HG03097 (cell line): Measurements from ENCODE around the gene MAML3.
A peak's percentile ranks its signal among the peaks of the same experiment; 100 is the strongest.
"Not testable (repeated sequence)": the region's sequence is repeated elsewhere in the genome, so short reads cannot be mapped to it uniquely, and the experiment has no call there.

Experiments used
- ATAC-seq: cut with Tn5 transposase; IDR thresholded peaks from one replicate; pipeline ENCODE4 v1.9.1; 2021; ENCODE audit not compliant: unreplicated experiment, low FRiP score

The MAML3 gene

DNA sequence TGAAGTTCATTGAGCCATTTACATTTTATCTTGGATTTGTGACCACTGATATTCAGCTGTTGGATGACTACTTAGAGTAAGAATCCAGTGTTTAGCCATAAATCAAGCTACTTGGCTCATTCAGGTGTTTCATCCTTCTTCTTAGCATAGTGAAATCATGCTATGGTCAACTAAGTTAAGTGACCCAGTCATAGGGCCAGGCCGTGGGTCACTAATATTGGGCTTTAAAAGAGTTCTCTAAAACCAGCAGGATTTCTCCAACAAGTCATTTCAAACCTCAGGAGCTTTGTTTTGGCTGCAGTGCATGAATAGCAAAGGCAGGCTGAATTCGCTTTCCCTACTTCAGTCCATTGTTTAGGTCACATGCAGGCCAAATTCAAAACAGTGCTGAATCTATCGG lies 181.0 kb downstream of the MAML3 start:
- no peak for ATAC-seq

DNA sequence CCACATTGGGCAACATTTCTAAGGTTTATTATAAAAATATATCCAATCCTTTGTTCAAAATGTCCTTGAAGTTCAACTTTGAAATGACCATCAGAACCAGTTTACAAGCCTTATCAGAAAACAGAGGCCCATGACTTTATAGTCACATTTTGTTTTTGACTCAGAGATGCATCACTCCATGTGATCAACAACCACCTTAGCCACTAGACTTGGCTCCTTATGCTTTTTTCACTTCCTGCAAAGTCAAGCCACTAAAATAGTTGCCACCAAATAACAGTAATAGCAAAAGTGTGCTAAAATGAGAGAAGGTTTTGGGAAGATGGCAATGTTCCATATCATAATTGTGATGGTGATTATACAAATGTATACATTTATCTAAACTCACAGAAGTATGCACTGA lies 181.7 kb downstream of the MAML3 start:
- ATAC-seq, result no peak

DNA sequence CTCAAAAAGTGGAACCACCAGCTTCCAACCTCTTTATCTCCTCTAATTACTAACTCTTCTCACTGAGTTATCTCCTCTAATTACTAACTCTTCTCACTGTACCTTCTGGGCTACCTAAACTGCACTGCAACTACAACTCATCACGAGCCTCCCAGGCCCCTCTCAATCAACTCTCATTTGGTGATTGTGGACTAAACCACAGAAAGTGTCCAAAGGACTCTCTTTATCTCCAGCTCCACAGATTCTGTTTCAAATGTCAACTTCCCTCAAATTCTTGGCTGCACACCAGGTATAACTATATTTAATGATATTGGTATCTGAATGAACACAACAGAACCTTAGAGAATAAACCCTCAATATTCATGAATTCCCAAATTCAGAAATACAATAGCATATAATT lies 182.9 kb downstream of the MAML3 start:
- ATAC-seq, result no peak

DNA sequence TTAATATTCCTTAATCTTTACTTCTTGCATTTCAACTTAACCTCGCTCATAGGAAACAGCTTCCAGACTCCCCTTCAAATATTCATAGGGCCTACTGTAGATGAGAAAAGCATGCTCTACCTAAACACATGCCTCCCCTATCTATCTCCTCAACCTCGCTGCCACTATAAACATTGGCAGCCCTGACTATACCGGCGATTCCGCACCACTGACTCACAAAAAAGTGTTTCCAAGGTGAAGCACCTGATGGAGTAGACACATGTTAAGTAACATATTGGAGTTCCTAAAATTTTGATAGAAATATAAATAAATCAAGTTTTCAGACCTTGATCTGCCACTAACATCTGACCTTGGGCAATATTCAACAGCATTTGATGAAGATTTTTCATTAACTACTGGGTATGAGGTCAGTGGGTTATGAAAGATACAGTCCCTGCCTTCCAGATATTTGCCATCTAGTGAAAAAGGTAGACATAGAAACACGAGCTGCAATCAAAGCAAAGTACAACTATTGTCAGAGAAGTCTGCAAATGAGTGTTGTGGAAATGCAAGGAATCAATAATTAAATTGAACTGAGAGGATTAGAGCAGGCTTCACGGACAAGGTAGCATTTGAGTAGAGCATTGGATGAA lies 184.2 kb downstream of the MAML3 start:
- no peak for ATAC-seq

DNA sequence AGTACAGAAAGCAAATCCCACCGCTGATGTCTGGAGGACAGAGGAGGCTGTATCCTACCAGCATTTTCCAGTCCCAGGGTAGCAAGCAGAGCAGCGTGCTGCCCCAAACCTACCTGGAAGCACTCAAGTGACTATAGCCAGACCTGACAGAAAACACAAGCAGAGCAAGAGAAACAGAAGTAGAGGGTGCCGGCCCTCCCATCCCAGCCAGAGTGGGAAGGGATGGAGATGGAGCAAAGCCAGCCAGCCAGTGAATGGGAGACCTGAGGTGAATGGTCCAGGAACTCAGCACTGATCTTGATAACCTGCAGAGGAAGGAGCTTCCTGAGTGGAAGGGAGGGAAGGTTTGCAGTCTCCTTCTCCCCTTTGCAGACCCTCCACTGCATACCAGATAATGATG lies 185.2 kb downstream of the MAML3 start:
- ATAC-seq, result no peak

DNA sequence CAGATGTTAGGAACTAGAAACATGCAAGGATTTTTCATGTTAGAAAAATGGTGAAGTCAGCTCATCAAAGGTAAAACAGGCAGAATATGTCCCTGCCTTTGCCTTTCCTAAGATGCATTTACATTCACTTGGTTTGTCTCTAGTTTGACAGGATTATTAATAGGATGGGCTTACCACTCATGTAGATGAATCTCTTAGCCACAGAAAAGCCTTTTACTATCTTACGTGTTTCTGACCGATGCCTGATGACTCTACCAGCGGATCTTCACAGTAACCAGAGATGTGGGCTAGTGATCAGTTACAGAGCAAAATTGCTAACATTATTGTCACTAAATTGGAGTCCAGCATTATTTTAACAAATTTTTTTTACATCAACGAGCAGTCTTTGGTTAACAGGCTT lies 187.6 kb downstream of the MAML3 start:
- ATAC-seq, result no peak

DNA sequence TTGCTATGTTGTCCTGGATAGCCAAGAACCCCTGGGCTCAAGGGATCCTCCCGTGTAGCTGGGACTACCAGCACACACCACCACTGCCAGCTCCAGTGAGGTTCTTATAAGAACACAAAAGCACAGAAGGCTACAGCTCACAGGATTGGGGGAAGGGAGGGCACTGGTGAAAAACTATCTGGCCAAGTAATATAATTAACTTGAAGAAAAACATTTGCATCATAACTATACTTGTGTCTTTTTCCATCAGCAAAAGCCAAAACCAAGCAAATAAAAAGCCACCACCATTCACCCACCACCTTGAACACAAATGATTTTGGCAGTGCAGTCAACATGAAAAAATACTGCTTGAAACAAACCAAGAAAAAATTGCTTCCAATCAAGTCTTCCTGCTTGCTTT lies 188.2 kb downstream of the MAML3 start:
- no peak for ATAC-seq

DNA sequence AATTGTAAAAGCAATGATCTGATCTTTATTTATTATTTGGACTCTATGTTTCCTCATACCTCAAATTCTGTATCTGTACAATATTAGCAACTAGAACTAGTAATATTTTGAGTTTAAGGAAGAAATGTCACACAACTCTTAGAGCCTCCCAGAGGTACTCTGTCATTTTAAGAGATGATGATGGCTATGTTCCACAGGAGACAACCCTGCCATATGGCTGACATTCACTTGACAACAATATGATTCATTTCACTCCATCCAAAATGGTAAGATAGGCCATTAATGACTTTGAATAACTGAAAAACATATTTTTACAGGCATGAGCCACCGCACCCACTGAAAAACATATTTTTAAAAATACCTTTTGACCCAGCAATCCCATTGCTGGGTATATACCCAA lies 190.3 kb downstream of the MAML3 start:
- ATAC-seq, result no peak

DNA sequence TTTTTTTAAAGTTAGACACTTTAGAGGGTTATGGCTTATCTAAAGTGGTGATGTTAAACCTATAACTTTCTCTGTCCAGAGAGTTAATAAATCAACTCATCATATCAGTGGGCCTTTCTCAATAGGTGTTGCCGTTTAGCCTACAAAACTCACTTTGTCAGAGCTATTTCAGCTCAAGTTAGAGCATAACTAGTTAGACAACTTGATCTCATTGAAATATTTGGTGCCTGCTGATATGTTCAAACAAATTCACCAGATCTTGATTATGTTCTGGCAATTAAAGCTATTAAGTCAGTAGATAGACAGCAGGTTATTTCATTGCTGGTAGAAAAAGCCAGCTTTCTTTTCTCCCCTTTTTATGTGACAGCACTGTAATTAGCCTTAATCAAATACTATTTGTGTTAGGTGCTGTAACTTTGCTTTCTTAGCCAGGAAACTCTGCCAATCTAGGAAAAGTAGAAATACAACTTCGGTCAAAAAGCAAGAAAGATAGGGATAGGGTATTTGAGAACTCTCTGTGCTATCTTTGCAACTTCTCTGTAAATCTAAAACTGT lies 191.8 kb downstream of the MAML3 start:
- ATAC-seq, result no peak

DNA sequence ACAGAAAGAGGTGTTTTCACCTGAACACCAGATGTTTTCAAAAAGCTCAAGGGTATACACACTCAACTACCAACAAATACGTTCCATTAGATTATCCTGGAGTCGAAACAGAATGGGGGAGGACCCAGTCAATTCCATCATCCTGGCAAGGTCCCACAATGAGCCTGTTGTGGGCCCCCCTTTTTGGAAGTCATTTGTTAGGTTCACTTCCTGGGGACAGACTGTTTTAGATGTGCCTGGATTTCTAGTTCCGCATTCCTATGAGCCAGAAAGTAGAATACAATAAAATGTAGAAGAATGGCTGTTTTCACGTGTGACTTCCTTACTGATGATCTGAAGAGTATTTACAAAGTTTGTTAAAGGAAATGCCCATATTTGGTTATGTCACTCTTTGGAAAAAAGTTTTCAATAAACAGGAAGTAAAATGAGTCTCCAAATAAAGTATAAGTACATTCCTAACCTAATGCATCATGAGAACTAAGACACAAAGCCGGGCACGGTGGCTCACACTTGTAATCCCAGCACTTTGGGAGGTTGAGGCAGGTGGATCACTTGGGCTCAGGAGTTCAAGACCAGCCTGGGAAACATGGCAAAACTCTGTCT lies 192.5 kb downstream of the MAML3 start:
- ATAC-seq, result no peak

DNA sequence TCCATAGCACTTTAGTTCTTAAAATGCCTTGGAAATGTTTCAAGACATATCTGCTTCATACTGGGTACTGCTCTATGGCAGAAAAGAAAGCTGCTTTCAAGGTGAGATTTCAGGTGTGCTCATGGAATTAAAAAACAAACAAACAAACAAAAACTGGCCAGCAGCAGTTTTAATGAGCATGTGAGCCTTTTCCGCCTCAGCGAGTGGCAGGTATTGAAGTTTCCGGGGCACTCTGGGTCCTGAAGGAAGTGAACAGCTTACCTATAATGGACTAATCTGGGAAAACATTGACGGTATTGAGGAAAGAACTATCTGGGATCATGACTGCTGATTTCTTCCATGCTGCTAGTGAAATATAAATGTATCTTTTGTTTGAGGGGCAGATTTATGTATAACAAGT lies 194.6 kb downstream of the MAML3 start:
- no peak for ATAC-seq

DNA sequence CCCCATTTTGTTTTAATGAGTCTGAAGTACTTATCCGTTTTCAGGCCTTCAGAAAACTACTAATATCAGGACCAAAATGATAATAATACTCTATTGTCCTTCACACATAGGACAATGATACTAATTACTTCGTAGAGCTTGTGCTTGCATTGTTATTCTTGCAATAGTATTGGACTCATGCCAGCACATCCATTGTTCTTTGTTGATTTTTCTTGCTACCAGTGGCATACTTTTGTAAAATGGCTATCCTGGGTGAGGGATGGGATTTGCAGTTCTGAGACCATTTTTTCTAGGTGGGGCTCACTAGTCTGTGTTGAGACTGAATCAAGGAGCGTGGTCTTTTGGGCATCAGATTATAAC lies 195.3 kb downstream of the MAML3 start:
- ATAC-seq, result no peak

DNA sequence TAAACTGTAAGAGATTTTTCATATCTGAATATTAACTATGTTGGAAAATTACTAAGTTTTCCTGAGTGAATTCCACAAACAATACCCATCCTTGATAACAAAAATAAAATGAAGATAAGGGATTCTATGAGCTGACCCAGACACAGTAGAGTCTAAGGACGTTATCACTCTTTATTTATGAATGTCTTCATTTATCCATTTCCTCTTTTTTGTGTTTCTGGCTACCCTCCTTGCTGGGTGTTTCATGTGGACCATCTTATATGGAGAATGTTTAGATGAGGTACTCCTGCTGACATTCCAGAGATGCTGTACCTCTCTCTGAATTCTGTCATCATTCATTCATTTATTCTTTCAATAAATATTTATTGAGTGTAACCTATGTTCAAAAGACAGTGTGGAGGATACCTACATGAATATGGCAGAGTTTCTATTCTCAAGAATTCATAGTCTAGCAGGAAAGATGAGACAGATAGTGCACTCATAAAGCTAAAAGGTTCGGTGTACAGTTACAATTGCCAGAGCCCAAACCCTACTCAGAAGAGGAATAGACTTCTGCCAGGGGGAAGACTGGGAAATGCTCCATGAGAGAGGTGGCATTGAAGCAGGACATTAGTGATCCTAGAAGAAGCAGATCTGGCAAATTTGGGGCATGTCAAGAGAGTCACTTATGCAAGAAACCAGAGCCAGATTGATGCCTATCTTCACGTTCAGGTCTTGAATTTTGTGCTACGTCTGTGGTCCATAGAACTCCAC lies 195.8 kb downstream of the MAML3 start:
- ATAC-seq, result no peak

DNA sequence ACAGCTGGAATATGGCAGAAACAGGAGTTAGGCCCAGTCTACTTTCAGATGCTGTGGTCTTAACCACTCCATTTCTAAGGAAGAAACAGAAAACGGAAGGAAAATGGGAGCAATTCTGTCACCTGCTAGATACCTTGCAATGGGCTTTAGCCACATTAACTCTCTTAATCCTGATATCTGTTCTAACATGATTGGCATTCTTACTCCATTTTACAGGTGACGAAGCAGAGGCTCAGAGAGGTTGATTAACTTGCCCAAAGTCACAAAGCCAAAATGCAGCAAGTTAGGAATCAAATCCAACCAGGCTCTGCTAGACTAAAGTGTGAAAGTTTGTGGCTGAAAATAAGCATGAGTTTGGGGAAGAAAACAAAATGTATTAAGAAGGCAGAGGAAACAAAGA lies 196.9 kb downstream of the MAML3 start:
- ATAC-seq, result no peak

DNA sequence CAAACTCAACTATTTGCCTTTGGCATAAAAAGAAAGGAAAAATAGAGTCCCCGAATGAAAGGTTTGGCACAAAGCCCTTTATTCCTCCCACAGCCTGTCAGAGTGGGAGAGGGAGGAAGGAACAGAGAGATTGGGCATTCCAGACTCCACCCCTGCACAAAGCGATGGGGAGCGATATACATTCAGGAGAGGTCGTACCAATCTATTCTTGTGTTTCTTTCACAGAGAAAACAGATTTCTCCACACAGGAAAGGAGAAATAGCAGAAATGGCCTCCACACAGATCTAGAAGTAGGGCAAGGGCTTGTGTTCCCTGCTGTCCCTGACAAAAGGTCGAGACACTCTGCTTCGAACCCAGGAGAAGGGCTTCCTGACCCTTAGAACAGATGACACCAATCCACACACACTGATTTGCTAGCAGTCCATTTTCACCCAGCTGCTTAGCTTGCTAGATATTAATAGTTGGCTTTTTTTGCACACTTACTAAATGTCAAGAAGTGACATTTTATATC lies 197.4 kb downstream of the MAML3 start:
- no peak for ATAC-seq

DNA sequence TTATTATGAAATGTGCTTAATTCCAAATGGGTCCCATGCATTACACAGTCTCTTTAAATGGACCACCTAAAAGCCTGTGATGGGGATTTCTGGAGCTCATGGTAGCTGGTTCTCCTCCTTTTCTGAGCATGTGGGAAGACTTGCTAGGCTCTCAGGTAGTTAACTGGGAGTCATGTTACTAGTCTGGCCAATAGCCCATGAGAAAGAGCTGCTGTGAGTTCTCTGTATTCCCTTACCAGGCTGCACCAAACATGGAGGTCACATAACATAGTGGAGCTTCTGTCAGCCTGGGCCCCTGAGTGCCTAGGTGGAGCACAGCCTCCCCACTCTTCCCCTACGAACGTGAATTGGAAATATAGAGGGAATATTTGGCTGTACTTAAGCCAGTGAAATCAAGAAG lies 198.4 kb downstream of the MAML3 start:
- ATAC-seq, result no peak

DNA sequence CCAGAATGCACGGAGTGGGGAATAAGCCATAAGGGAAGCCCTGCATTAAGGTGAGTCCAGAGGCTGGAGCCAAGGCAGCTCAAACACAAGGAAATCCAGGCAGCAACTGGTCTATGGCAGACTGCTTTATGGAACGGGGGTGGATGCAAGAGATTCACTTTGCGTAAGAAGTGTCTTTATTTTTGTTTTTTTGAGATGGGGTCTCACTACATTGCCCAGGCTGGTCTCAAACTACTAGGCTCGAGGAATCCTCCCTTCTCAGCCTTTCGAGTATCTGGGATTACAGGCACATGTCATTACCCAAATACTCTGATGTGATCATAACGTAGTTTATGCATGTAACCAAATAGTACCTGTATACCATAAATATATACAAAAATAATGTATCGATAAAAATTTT lies 199.5 kb downstream of the MAML3 start:
- no peak for ATAC-seq

DNA sequence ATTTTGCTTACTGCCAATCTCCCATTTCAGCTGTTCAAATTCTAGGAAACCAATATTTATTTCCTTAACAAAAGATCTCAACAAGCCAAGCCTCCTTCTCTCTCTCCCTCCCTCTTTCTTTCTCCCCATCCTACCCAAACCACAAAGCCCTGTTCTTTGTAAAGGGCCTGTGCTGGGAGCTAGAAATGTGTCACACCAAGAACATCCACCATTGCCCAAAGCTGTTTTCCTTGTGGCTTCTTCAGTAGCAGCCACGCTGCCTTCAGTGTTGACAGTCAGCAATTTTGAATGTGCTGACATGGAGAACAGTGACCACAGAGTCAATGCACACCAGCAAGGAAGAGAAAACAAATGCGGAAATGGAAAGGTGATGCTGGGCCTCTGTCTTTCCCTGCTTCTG lies 203.0 kb downstream of the MAML3 start:
- ATAC-seq, result no peak

DNA sequence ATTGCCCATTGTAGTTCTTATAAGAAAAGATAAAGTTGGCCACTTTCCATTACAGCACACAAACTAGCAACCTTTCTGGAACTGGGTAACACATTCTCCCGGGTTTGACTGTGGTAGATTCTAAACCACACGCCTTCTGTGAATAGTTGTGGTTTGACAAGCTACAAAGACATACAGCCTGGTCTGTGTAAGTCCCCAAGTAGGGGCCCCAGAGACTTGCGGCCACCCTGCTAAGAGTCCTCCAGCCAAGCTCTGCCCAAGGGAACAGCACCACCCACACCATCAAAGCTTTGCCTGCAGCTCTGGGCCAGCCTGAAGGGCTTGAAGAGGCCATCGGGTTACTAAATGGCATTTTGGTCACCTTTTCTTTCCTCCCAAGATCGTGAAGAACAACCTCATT lies 203.4 kb downstream of the MAML3 start:
- peak; percentile 96 for ATAC-seq

DNA sequence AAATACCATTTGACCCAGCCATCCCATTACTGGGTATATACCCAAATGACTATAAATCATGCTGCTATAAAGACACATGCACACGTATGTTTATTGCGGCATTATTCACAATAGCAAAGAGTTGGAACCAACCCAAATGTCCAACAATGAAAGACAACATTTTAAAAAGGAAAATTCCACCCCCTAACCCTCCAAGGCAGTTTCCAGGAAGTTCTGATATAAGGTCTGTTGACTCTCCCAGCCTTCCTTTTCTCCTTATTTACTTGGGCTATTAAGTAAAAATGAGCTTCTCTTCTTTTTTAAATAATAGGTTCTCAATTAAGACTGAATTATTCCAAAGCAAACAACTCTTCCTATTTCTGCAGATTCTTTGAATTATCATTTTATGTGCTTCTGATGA lies 209.1 kb downstream of the MAML3 start:
- not testable (repeated sequence) for ATAC-seq

DNA sequence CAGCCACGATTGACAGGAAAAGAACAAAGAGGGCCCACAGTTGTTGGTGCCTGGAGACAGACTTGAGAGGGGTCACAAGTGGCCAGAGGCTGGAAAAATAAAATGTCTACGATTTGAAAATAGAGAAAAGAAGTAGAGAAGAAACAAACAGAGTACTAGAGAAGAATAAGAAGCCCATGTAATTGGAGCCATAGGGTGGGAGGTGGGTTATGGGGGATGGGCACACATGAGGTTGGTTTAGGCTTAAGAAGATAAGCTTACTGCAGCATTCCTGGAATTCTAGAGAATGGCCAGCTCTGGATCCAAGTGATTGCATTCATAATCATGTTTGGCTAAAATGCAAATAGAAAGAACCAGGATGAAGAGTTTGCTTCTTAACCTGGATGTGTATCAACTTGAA lies 210.7 kb downstream of the MAML3 start:
- no peak for ATAC-seq

DNA sequence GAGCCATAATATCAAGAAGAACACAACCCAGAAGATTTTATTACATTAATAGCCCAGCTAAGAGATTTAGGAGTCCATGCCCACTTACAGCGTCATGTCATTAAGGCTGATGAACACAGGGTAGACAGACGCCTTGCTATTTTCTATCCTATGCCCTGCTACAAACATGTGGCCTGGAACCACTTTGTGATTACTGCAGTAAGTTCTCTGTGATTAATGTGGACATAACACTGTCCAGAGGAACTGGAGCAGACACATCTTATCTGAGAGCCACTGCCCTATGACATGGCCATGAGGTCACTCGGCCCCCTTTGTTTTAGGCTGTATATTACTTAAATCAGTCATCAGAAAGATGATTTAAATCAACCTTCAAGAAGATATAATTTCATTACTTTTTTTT lies 211.7 kb downstream of the MAML3 start:
- no peak for ATAC-seq
